Activated CD4-positive, CD25-positive, alpha-beta regulatory T cell treated with anti-CD3 and anti-CD28 coated beads, Interleukin-2, amount 50 U/mL, for 72 hours (primary cell): ENCODE data around the gene REXO4.
"Not testable (repeated sequence)": the region's sequence is repeated elsewhere in the genome, so short reads cannot be mapped to it uniquely, and the experiment has no call there.

Source experiments
- DNase-seq: peaks from one replicate; pipeline ENCODE4 v3.0.0; 2021

Gene REXO4

DNA sequence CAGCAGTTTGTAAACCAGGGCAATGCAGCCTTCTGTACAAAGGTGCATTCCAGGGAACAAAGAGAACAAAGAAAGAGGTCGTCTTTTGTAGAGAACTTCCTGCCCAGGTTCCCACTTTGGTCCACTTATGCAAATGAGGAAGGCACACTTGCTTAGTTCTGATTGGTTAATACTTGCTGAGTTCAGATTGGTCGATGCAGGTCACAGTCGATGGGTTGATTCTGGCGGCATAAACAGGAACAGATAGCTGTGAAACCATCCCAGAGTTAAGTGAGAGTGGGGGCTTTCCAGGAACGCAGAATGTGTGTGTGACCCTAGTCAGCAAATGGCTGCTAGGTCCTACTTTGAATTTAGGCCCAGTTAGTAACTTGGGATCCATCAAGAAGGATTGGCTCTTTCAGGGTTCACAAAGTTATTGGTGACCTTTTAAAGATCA is 2.6 kb upstream of the REXO4 start:
- DNase-seq: no peak

DNA sequence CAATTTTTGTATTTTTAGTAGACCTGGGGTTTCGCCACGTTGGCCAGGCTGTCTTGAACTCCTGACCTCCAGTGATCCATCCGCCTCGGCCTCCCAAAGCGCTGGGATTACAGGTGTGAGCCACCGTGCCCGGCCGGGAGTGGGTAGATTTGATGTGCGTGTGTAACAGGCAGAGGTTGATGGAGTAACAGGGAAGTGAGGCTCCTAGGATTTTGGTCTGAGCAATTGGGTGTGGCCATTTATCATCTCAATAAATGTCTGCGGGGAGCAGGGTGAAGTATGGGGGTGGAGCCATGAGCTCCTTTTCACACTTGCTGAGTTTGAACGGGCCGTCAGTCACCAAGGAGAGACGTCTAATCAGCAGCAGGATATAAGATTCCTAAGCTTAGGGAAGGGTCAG is 1.2 kb upstream of the REXO4 start:
- no peak for DNase-seq

DNA sequence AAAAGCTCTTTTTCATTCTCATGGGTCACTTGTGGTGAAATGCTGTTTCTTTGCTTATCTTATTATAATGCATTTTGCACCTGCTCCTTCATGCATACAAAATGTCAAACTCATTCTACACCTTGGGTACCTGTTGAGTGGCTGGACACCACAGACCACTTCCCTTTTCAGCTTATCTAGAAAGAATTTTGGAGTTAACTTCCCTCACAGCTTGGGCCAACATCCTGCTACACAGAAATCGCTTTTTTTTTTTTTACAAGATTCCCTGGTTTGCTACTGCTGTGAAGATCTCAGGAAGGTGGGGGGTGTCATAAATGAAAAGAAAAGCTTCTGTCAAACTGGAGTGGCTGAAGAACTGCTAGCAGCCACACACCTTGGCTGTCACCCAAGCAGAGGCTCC is 2.6 kb downstream of the REXO4 start:
- DNase-seq: no peak

DNA sequence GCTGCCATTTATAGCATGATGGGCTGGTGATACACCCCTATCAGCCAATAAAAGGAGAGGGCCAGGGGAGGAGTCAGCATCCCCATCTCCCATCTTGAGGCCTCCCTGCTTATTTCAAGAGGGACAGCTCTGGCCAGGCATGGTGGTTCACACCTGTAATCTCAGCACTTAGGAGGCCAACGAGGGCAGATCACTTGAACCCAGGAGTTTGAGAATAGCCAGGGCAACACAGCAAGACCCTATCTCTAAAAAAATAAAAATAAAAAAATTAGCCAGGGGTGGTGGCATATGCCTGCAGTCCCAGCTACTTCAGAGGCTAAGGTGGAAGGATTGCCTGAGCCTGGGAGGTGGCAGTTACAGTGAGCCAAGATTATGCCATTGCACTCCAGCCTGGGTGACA is 9.8 kb downstream of the REXO4 start:
- no peak for DNase-seq

DNA sequence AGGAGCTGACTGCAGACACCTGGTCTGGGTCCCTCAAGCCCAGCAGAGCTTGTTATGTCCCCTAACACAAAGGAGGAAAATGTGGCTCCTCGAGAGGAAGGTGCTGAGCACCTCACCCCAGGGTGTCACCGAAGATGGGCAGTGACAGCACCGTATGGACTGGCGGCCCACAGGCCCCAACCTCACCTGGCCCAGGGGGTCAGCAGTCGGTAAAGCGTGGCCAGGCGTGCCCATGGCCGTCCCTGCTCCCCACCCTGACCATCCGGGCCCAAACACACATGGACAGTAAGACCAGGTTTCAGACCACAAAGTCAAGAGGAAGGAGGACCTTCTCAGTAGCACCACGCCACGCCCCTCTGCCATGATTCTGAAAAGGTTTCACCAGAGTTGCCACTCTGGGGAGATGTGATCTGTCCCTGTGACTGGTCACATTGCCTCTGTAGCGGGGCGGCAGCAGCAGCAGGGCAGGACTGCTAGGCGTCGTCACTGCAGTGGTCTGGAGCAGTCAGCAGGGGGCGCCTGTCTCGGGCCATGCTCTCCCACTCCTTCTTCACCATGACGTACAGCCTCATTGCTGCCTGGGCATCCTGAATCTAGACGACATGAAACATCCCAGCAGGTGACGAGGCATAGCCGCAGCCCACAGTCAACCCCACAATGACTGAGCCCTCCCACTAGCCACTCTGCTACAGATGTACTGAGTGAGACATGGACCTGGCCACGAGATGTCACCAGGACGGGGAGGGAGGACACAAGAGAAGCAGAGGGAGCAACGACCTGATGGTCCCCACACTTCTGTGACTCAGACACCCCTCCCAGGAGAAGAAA is 11.1 kb downstream of the REXO4 start:
- peak; percentile 79 for DNase-seq

DNA sequence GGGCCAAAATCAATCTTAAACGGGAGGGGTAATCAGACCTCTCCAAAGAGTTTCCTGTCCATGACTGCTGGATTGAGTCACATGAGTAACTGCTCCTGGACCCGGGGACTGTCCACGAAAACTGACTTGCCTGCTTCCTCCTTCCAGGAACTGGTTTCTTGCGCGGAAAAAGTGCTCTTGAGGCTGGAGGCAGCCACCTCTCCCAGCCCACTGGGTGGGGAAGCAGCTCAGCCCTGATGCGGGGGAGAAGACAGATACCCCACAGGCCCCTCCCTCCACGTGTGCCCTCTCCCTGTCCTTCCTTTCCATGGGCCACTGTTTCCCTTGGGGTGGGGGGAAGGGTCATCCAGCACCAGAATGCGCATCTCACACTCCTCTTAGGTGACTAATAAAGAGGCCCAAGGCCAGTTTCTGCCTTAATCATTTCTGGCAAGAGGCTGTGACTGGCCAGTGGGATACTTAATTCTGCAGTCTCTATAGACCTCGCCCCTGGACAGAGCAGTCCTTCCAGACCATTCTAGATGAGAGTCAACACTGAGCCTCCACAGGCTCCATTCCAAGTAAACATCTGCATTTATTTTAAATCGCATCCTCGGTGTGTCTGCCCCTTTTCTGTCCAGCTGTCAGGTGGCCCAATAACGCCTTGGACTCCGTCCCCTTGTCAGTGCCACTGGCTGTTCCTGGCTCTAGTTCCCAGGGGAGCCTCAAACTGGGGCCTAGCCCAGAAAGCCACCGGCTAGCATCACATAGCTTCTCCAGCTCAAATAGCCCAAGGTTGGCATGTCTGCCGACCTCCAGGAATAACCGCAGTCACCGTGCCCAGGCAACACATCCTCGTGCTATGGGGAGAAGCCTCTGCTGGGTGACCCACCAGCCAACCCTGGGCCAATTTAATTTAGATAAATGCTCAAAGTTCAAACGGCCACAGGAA is 12.0 kb downstream of the REXO4 start:
- DNase-seq: no peak

DNA sequence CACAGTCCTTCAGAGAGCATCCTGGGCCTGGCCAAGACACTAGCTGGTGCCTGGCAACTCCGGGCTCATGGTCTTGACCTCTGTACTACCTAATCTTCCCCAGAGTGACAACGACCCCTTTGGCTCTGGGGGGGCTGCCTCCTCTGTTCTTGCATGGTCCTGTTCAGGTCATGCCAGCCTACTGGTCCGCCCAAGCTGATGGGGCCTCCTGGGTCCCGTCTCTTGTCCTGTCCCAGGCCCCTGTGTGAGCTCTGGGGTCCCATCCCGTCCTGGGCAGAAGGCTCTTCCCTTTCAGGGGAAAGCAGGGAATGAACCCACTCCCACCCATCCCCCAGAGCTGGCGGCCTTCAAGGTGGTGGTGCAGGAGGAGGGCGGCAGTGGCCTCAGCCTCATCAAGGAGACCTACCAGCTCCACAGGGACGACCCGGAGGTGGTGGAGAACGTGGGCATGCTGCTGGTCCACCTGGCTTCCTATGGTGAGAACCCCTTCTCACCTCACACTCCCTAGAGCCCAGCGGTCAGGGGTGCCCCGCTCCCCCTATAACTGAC is 13.3 kb downstream of the REXO4 start:
- DNase-seq: no peak

DNA sequence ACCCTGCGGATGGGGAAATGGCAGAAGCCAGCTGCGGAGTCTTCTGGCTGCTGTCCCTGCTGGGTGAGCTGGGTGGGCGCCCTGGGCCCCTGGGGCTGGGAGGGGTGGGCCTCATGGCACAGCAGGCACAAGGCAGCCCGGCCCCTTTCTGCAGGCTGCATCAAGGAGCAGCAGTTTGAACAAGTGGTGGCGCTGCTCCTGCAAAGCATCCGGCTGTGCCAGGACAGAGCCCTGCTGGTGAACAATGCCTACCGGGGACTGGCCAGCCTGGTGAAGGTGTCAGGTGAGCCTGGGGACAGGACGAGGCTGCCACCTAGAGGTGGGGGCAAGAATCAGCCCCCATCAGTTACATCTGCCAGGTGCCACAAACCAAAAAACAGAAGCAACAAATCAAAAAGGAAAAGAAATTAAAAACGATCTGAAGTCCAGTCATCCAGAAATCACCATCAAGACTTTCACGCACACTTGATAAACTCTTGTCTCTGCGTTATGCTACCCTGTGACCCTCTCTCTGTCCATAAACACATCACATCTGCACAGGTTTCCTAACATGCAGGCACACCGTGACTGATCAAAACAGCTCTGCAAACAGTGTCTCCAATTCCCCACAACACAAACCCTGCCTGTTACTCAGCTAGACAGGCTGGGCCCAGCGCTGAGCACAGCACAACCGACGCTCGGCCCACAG is 13.9 kb downstream of the REXO4 start:
- DNase-seq: peak; percentile 61

DNA sequence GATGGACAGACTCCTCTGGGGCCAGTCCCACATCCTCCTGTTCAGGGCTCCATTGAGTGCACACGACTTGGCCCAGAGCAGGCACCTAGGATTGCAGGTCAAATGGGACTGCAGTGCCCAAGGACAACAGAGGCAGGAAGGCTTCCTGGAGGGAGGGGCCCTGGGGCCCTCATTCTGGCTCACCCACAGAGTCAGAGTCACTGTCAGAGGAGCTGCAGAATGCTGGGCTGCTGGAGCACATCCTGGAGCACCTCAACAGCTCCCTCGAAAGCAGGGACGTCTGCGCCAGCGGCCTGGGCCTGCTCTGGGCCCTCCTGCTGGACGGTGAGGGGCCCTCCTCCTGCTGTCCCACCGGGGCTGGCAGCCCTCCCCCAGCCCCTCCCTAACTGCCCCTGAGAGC is 15.1 kb downstream of the REXO4 start:
- DNase-seq: no peak

DNA sequence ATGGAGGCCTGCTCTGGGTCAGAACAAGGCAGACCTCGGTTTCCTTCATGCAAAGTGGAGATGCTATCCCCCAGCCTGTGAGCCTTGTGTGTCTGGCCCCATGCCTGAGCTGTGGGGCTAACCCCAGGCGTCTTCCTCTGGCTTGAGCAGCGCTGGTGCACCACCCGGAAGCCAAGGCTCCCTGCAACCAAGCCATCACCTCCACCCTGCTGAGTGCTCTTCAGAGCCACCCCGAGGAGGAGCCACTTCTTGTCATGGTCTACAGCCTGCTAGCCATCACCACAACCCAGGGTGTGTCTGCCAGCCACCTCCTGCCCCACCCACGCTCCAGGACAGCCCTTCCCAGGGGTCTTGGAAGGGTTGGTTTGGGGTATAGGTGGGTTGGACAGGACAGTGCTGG is 16.2 kb downstream of the REXO4 start:
- no peak for DNase-seq

DNA sequence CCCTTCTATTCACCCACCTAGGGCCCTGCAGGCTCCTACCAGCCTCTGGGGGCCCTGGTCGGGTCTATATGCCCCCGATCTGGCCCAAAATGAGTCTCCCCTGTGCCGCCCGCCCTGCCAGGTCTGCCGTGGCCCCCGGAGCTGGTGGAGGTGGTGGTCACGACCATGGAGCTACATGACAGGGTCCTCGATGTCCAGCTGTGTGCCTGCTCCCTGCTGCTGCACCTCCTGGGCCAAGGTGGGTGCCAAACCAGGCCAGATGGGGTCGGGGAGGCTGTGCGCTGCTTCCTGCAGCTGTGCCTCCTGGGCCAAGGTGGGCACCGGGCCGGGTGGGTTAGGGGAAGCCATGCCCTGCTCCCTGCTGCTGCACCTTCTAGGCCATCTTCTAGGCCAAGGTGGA is 17.5 kb downstream of the REXO4 start:
- DNase-seq: no peak

DNA sequence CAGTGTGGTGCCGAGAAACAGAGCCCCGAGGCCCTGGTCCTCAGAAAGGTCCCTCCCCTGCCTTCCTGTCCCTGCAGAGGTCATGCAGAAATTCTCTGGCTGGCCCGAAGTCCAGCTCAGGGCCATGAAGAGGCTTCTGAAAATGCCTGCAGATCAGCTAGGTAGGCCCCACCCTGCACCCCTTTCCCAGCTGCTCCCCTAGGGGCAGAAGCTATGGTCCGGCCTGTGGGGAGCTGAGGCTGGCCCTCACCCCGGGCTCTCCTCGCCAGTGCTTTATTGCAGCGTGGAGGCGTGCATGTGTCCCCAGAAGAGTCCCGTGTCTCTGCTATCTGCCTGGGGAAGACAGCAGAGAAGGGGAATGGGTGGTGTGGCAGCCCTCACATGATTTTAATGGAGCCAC is 19.9 kb downstream of the REXO4 start:
- no peak for DNase-seq

DNA sequence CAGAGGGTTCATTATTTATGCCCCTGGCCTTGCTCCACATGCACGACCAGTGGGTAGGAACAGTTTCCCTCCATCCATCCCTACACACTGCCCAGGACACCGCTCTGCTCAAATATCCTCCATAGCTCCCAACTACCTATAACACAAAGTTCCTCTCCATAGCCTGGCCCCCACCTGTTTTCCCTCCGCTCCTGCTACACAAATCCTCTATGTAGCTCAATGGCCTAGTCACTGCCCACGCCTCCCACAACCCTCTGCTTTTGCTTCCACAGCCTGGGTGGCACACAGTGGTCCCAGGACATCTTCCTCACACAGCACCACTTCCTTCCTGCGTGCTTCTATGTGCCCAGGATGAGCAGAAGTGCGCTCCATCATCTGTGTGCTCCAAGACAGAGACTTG is 20.4 kb downstream of the REXO4 start:
- DNase-seq: no peak

DNA sequence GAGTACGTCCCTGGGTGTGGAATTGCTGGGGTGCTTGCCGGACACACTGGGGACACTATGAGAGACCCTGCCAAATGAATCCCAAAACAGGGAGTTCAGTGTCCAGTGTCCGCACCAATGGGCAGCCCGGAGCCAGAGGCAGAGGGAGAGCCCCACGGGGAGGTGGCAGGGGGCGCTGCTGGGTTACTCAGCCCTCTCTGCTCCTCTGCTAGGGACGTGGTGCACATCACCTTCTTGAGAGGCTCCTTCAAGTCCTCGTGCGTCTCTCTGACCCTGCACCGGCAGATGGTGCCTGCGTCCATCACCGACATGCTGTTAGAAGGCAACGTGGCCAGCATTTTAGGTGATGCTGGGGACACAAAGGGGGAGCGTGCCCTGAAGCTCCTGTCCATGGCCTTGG is 20.9 kb downstream of the REXO4 start:
- DNase-seq: no peak

DNA sequence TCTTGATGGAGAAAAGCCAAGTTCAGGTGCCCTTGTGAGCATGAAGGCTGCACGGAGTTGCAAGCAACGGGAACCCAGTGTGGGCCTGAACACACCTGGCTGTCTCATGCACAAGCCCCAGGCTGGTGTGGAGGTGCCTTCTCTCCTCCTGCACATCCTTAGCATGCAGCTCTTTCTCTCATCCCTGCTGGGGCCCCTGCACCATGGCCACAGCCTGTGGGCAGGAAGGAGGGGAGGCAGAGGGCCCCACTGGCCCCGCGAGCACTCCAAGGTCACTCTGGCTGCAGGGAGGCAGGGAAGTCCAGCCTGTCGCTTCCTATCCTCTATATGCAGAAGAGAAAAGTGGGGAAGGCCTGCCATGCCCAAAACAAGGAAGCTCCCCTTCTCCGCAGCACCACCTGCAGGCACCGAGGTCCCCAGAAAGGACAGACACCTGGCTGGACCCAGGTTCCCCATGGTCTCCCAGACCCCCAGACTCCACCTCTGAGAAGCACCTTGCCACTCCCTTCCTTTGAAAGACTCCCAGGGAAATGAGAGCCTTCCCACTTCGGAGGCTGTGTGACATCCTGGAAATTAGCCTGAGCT is 23.0 kb downstream of the REXO4 start:
- DNase-seq: no peak

DNA sequence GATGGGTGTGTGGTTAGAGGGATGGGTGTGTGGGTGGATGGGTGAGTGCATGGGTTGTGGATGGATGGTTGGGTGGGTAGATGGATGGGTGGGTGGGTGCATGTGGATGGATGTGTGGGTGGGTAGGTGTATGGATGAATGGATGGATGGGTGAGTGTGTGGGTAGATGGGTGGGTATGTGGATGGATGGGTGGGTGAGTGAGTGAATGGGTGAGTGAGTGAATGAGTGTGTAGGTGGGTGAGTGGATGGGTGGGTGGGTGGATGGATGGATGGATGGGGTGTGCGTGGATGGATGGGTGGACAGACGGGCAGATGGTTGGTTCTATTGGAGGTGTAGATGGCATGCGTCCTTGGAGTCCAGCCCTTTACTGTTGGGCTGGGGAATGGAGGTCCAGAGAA is 24.4 kb downstream of the REXO4 start:
- DNase-seq: no peak

DNA sequence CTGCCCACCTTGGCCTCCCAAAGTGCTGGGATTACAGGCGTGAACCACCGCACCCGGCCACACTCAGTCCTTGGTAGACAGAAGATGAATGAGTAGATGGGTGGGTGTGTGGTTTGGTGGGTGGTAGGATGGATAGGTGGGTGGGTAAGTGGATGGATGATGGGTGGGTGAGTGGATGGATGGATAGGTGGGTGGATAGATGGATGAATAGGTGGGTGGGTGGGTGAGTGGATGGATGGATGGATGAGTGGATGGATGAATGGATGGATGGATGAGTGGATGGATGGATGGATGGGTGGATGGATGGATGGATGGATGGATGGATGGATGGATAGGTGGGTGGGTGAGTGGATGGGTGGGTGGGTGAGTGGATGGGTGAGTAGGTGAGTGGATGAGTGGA is 25.5 kb downstream of the REXO4 start:
- not testable (repeated sequence) for DNase-seq

DNA sequence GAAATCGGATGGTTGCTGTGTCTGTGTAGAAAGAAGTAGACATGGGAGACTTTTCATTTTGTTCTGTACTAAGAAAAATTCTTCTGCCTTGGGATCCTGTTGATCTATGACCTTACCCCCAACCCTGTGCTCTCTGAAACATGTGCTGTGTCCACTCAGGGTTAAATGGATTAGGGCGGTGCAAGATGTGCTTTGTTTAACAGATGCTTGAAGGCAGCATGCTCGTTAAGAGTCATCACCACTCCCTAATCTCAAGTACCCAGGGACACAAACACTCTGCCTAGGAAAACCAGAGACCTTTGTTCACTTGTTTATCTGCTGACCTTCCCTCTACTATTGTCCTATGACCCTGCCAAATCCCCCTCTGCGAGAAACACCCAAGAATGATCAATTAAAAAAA is 26.4 kb downstream of the REXO4 start:
- DNase-seq: not testable (repeated sequence)

DNA sequence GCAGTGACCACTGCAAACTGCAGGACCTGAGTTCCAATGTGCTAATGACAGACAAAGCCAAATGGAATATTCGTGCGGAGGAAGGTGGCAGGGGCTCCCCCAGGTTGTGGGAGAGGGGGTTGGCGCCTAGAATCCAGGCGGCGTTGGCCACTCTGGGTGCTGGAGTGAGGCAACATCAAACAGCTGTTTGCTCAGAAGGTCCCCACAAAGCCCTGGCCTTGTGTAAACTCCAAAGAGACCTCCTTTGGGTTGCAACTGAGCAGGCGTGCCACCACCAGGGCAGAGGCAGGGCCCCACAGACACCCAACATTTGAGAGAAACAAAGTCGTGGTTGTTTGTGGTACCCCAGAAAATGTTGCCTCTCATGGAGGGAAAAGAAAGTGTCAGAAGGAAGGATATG is 27.1 kb downstream of the REXO4 start:
- no peak for DNase-seq

DNA sequence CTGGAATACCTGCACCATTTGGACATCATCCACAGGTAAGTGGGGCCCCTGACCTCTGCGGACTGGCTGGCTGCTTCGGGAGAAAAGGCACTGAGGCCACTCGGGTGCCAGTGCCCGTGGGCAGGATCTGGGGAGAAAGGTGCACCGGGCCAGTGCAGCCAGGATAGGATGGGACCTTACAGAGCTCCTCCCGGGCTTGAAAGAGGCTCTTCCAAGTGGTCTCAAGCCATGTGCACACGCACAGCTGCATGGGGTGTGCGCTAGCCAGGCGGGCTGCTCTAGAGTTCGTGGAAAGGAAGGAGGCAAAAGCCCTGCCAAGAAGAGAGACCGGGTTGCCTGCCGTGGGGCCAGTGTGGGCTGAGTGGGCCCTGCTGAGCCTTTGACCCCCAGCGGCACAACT is 28.2 kb downstream of the REXO4 start:
- no peak for DNase-seq

DNA sequence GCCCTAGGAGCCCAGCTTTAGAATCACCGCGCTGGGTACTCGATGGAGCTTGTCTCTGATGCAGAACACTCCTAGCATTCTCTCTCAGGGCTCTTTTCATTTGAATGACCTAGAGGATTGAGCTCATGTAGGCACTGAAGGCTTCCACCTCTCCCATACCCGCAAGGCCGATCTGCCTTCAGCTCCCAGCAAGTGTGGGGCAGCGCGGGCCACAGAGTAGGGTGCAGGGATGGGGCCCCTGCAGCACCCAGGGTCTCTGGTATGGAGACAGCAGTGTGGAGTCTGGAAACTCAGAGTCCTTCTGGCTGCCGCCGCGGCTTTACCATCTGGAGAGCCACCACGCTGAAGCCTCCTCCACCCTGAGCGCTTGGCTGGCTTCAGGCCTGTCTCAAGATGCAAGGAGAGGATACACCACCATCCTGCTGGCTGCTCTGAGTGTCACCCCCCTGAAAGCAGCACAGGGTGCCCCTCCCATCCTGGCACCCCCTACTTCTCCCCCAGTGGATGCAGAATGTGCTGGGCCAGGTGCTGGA is 28.7 kb downstream of the REXO4 start:
- no peak for DNase-seq

DNA sequence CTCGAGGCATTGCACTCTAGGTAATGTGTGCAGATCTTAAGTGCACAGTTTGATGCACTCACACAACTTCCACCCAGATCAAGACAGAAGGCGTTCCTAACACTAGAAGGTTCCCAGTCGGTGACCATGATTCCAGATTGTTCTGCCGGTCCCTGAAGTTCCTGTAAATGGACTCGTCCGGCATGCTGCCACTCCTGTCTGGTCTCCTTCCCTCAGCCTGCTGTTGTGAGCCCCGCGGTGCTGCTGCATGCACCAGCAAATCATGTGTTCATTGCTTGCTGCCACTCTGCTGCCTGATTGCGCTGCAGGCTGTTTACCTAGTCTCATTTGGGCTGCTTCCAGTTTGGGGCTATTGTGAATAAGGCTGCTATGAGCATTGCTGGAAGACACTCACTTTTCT is 30.1 kb downstream of the REXO4 start:
- DNase-seq: no peak

DNA sequence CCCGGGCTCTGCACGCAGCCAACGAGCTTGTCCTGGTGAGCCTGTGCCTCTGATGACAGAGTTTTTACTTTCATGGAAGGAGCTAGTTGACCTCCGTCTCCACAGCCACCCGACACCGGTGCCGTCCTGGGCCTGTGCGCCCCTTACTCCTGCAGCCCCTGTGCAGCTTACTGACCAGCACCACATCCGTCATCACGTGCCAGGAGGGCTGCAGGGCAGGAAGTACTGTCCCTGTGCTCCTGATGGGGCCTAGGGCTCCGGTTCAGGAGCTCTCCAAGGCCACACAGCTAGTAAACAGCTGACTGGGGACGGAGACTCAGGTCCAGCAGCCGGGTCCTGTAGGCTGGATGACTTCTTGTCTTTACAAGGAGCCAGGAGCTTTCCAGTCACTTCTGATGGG is 31.5 kb downstream of the REXO4 start:
- DNase-seq: no peak
